Caco-2 (cell line): ENCODE data around the gene HSD17B10. TPM values are rescaled to one million over a fixed set of nuclear protein-coding genes. Genes with fewer than 3 reads are reported as not detected.

ENCODE experiments used
- BruUV-seq: library from RNA; stranded (reverse); fragments of 400-500 nt; replicated peaks from 2 replicates; lab custom pipeline; 2021; lab: Mats Ljungman, UMichigan
- CTCF ChIA-PET: fragments of 300-600 bp; sonication (Branson Sonifier 250); formaldehyde crosslinking; loops from one replicate; lab custom pipeline; 2022; ENCODE audit warnings: antibody characterized with exemption; lab: Charles Lee
- POLR2A ChIA-PET: fragments of 300-600 bp; sonication (Branson Sonifier 250); formaldehyde crosslinking; loops from one replicate; lab custom pipeline; 2022; ENCODE audit warnings: antibody characterized with exemption; lab: Charles Lee
- DNase-seq, 2 experiments: peaks; one replicate each; pipeline versions ENCODE4 v3.0.0 to v3.0.0-alpha.2; 2020 to 2022
- H3K27me3 ChIP-seq: replicated peaks from 2 replicates; pipeline ENCODE4 v1.6.0; 2011; ENCODE audit warnings: low read length; ENCODE audit not compliant: control insufficient read depth, insufficient read depth
- H3K36me3 ChIP-seq: 2 replicates; pipeline ENCODE4 v1.5.1; 2011; ENCODE audit warnings: low read length; ENCODE audit not compliant: control insufficient read depth, insufficient read depth
- H3K4me1 ChIP-seq: fragments of 250-450 bp; sonication (Bioruptor Pico); 2 replicates; pipeline ENCODE4 v1.5.1; 2020; ENCODE audit warnings: mild to moderate bottlenecking
- H3K4me3 ChIP-seq: 2 replicates; pipeline ENCODE4 v1.5.1; 2011; ENCODE audit warnings: low read depth, mild to moderate bottlenecking, control low read depth, low read length
- H3K9me3 ChIP-seq: fragments of 250-450 bp; sonication (Bioruptor Pico); 2 replicates; pipeline ENCODE4 v1.5.1; 2020; ENCODE audit warnings: mild to moderate bottlenecking, moderate library complexity
- H3K27ac Mint-ChIP-seq: one replicate; pipeline ENCODE4 v1.8.0; 2022; ENCODE audit warnings: mixed read lengths; ENCODE audit not compliant: unreplicated experiment
- H3K27me3 Mint-ChIP-seq: one replicate; pipeline ENCODE4 v1.8.0; 2022; ENCODE audit warnings: mixed read lengths; ENCODE audit not compliant: insufficient read depth, unreplicated experiment
- H3K36me3 Mint-ChIP-seq: one replicate; pipeline ENCODE4 v1.8.0; 2022; ENCODE audit warnings: mild to moderate bottlenecking, mixed read lengths; ENCODE audit not compliant: insufficient read depth, unreplicated experiment
- H3K4me1 Mint-ChIP-seq: one replicate; pipeline ENCODE4 v1.8.0; 2022; ENCODE audit warnings: low read depth, mixed read lengths; ENCODE audit not compliant: unreplicated experiment
- H3K4me3 Mint-ChIP-seq: one replicate; pipeline ENCODE4 v1.8.0; 2022; ENCODE audit warnings: mild to moderate bottlenecking, moderate library complexity, mixed read lengths; ENCODE audit not compliant: unreplicated experiment
- H3K9me3 Mint-ChIP-seq: one replicate; pipeline ENCODE4 v1.8.0; 2022; ENCODE audit warnings: mixed read lengths; ENCODE audit not compliant: unreplicated experiment
- CTCF ChIP-seq, 2 experiments: fragments of 200-600 bp in 1 of 2; IDR thresholded peaks; 1 replicate in 1 of 2; 2 replicates in 1 of 2; pipeline versions ENCODE4 v1.5.1 to v1.8.0; 2011 to 2022; ENCODE audit warnings: antibody characterized with exemption in 1 of 2, control low read depth in 1 of 2, inconsistent platforms in 1 of 2, low read depth in 1 of 2, low read length in 1 of 2, mild to moderate bottlenecking in 1 of 2, moderate library complexity in 1 of 2; ENCODE audit not compliant: insufficient read depth in 1 of 2, severe bottlenecking in 1 of 2, unreplicated experiment in 1 of 2
- intact Hi-C: fragments of 100-400 bp; cut with micrococcal nuclease; formaldehyde crosslinking; loops from one replicate; pipeline ENCODE4 v1.10.0; 2022; ENCODE audit not compliant: unreplicated experiment
- total RNA-seq: library from RNA; stranded (reverse); gene quantifications from 2 replicates; pipeline ENCODE4 v1.2.3, GENCODE V29; 2022

Gene HSD17B10
- total RNA-seq, 1 experiment from 2014 or later: 137 TPM

- no peak overlapping the region for H3K4me3 ChIP-seq
- no TSS peak for BruUV-seq
- H3K4me3 Mint-ChIP-seq: no peak overlapping the region
- H3K9me3 Mint-ChIP-seq: no peaks in the 10 kb centered on the region
- H3K4me1 Mint-ChIP-seq: no peaks in the 10 kb centered on the region
- no peaks in the 10 kb centered on the region for H3K9me3 ChIP-seq
- TF ChIP-seq CTCF (IDR thresholded peaks at IDR 0.05; ENCODE audit: insufficient read depth in 1 of 2, low read depth in 1 of 2, low read length in 1 of 2, severe bottlenecking in 1 of 2, unreplicated experiment in 1 of 2): no peak
- no peaks in the 10 kb centered on the region for H3K27me3 ChIP-seq
- no peaks in the 10 kb centered on the region for H3K36me3 ChIP-seq
- no peaks in the 10 kb centered on the region for H3K27me3 Mint-ChIP-seq
- H3K27ac Mint-ChIP-seq: no peak overlapping the region
- ChIA-PET CTCF (no interaction called here), POLR2A (no interaction called here)
- DNase-seq: no peak
- intact Hi-C loops: no loop called here
- H3K4me1 ChIP-seq: no peaks in the 10 kb centered on the region
- H3K36me3 Mint-ChIP-seq: no peaks in the 10 kb centered on the region
These were observed 15.5 kb upstream of the HSD17B10 start for GRCh38 chrX:53449632-53450031.

- ChIA-PET POLR2A (no interaction called here), CTCF (no interaction called here)
- Mint-ChIP-seq H3K4me1 (no peaks in the 10 kb centered on the region), H3K27ac (no peak overlapping the region), H3K36me3 (no peaks in the 10 kb centered on the region), H3K27me3 (no peaks in the 10 kb centered on the region), H3K9me3 (no peaks in the 10 kb centered on the region), H3K4me3 (no peak overlapping the region)
- Histone ChIP-seq H3K4me1 (no peaks in the 10 kb centered on the region), H3K36me3 (no peaks in the 10 kb centered on the region), H3K4me3 (no peak overlapping the region), H3K27me3 (no peaks in the 10 kb centered on the region), H3K9me3 (no peaks in the 10 kb centered on the region)
- no peak for DNase-seq
- intact Hi-C loops: no loop called here
- no peak for TF ChIP-seq CTCF (IDR thresholded peaks at IDR 0.05; ENCODE audit: insufficient read depth in 1 of 2, low read depth in 1 of 2, low read length in 1 of 2, severe bottlenecking in 1 of 2, unreplicated experiment in 1 of 2)
- BruUV-seq: no TSS peak
These were observed 13.3 kb upstream of the HSD17B10 start for GRCh38 chrX:53447441-53447840.

GRCh38 chrX:53445977-53446376 lies 11.8 kb upstream of the HSD17B10 start:
- no peaks in the 10 kb centered on the region for H3K27me3 Mint-ChIP-seq
- Histone ChIP-seq H3K4me1 (no peaks in the 10 kb centered on the region), H3K9me3 (no peaks in the 10 kb centered on the region), H3K4me3 (no peak overlapping the region), H3K36me3 (no peaks in the 10 kb centered on the region), H3K27me3 (no peaks in the 10 kb centered on the region)
- no peaks in the 10 kb centered on the region for H3K4me1 Mint-ChIP-seq
- no peak overlapping the region for H3K4me3 Mint-ChIP-seq
- H3K9me3 Mint-ChIP-seq: no peaks in the 10 kb centered on the region
- intact Hi-C loops: no loop called here
- H3K36me3 Mint-ChIP-seq: no peaks in the 10 kb centered on the region
- TF ChIP-seq CTCF (IDR thresholded peaks at IDR 0.05; ENCODE audit: insufficient read depth in 1 of 2, low read depth in 1 of 2, low read length in 1 of 2, severe bottlenecking in 1 of 2, unreplicated experiment in 1 of 2): peak; percentile 32 to 55
- H3K27ac Mint-ChIP-seq: no peak overlapping the region
- BruUV-seq: no TSS peak
- ChIA-PET POLR2A (interaction anchor here (0.5 to 0.8 kb wide), 2 partner anchors 23 to 220 kb away, joined by 3 to 4 read pairs; partner anchors contain the start of gene RIBC1), CTCF (interaction anchor here (0.8 to 1.3 kb wide), 6 partner anchors 10 to 131 kb away, joined by 3 to 10 read pairs (median 4); partner anchors contain the start of genes RIBC1 and SMC1A)
- peak; percentile 31 to 47 for DNase-seq
